H9 (cell line): Measurements from ENCODE around the gene EIF3CL. TPM values are rescaled to one million over a fixed set of nuclear protein-coding genes. Genes with fewer than 3 reads are reported as not detected.
"Not testable (repeated sequence)": the region's sequence is repeated elsewhere in the genome, so short reads cannot be mapped to it uniquely, and the experiment has no call there.

Source experiments
- DNase-seq: peaks from one replicate; pipeline ENCODE4 v3.0.0-alpha.2; 2017
- H2AFZ ChIP-seq: one replicate; pipeline ENCODE4 v1.6.1; 2013; ENCODE audit warnings: mild to moderate bottlenecking, low read length, control low read depth, moderate library complexity
- H2AK5ac ChIP-seq: 2 replicates; pipeline ENCODE4 v1.6.1; 2013; ENCODE audit warnings: low read length, control low read depth, mixed read lengths; ENCODE audit not compliant: insufficient read length
- H2BK120ac ChIP-seq: one replicate; pipeline ENCODE4 v1.6.1; 2013; ENCODE audit warnings: low read depth, mild to moderate bottlenecking, low read length, control low read depth, inconsistent platforms; ENCODE audit not compliant: poor library complexity, severe bottlenecking
- H2BK12ac ChIP-seq: 2 replicates; pipeline ENCODE4 v1.6.1; 2013; ENCODE audit warnings: low read length, control low read depth, mixed read lengths, low read depth; ENCODE audit not compliant: insufficient read length
- H2BK15ac ChIP-seq: 2 replicates; pipeline ENCODE4 v1.6.1; 2013; ENCODE audit warnings: low read depth, low read length, control low read depth
- H2BK20ac ChIP-seq: one replicate; pipeline ENCODE4 v1.6.1; 2013; ENCODE audit warnings: low read depth, mild to moderate bottlenecking, low read length, control low read depth, inconsistent platforms; ENCODE audit not compliant: poor library complexity, severe bottlenecking
- H2BK5ac ChIP-seq: 2 replicates; pipeline ENCODE4 v1.6.1; 2013; ENCODE audit warnings: low read length, control low read depth, mixed read lengths; ENCODE audit not compliant: insufficient read length
- H3K14ac ChIP-seq: 2 replicates; pipeline ENCODE4 v1.6.1; 2013; ENCODE audit warnings: low read length, control low read depth; ENCODE audit not compliant: insufficient read depth
- H3K18ac ChIP-seq: 2 replicates; pipeline ENCODE4 v1.6.1; 2013; ENCODE audit warnings: low read depth, mild to moderate bottlenecking, mixed read lengths, low read length, control low read depth; ENCODE audit not compliant: insufficient read length
- H3K23ac ChIP-seq: 2 replicates; pipeline ENCODE4 v1.6.1; 2013; ENCODE audit warnings: low read length, control low read depth, mixed read lengths, low read depth; ENCODE audit not compliant: insufficient read length
- H3K23me2 ChIP-seq: 2 replicates; pipeline ENCODE4 v1.6.1; 2013; ENCODE audit warnings: low read depth, mild to moderate bottlenecking, mixed read lengths, low read length, control low read depth; ENCODE audit not compliant: insufficient read length, poor library complexity, severe bottlenecking
- H3K27ac ChIP-seq: 2 replicates; pipeline ENCODE4 v1.5.1; 2013; ENCODE audit warnings: low read length, control low read depth, mixed read lengths, low read depth; ENCODE audit not compliant: insufficient read length
- H3K27me3 ChIP-seq: 2 replicates; pipeline ENCODE4 v1.6.1; 2013; ENCODE audit warnings: low read length, control low read depth, inconsistent platforms; ENCODE audit not compliant: insufficient read depth
- H3K4ac ChIP-seq: 2 replicates; pipeline ENCODE4 v1.6.1; 2013; ENCODE audit warnings: low read depth, mild to moderate bottlenecking, control low read depth, inconsistent platforms, low read length, moderate library complexity
- H3K4me1 ChIP-seq: 2 replicates; pipeline ENCODE4 v1.6.1; 2013; ENCODE audit warnings: low read length, control low read depth, inconsistent platforms; ENCODE audit not compliant: insufficient read depth
- H3K4me2 ChIP-seq: 2 replicates; pipeline ENCODE4 v1.6.1; 2013; ENCODE audit warnings: low read length, control low read depth, mixed read lengths; ENCODE audit not compliant: insufficient read length, insufficient read depth
- H3K56ac ChIP-seq: 2 replicates; pipeline ENCODE4 v1.6.1; 2013; ENCODE audit warnings: low read depth, mild to moderate bottlenecking, mixed read lengths, low read length, control low read depth; ENCODE audit not compliant: insufficient read length
- H3K79me1 ChIP-seq: 2 replicates; pipeline ENCODE4 v1.6.1; 2013; ENCODE audit warnings: low read depth, mild to moderate bottlenecking, moderate library complexity, low read length, control low read depth, inconsistent platforms; ENCODE audit not compliant: insufficient read depth, poor library complexity, severe bottlenecking
- H3K79me2 ChIP-seq: 2 replicates; pipeline ENCODE4 v1.6.1; 2013; ENCODE audit warnings: low read length, control low read depth, inconsistent platforms; ENCODE audit not compliant: insufficient read depth
- H3K9ac ChIP-seq: 2 replicates; pipeline ENCODE4 v1.6.1; 2013; ENCODE audit warnings: low read length, control low read depth, mixed read lengths; ENCODE audit not compliant: insufficient read length; ENCODE audit errors: extremely low read depth
- H3K9me3 ChIP-seq: one replicate; pipeline ENCODE4 v1.6.1; 2013; ENCODE audit warnings: low read depth, low read length, inconsistent platforms; ENCODE audit not compliant: control insufficient read depth
- H3T11ph ChIP-seq: one replicate; pipeline ENCODE4 v1.6.1; 2013; ENCODE audit warnings: mild to moderate bottlenecking, low read length, control low read depth, inconsistent platforms
- H4K20me1 ChIP-seq: one replicate; pipeline ENCODE4 v1.6.1; 2013; ENCODE audit not compliant: control insufficient read depth, insufficient read length, insufficient read depth
- H4K5ac ChIP-seq: 2 replicates; pipeline ENCODE4 v1.6.1; 2013; ENCODE audit warnings: low read depth, mild to moderate bottlenecking, mixed read lengths, low read length, control low read depth; ENCODE audit not compliant: insufficient read length
- H4K8ac ChIP-seq: replicated peaks from 2 replicates; pipeline ENCODE4 v1.6.1; 2013; ENCODE audit warnings: low read length, control low read depth, mixed read lengths, low read depth; ENCODE audit not compliant: insufficient read length
- H4K91ac ChIP-seq: 2 replicates; pipeline ENCODE4 v1.6.1; 2013; ENCODE audit warnings: low read depth, mild to moderate bottlenecking, moderate library complexity, mixed read lengths, low read length, control low read depth; ENCODE audit not compliant: insufficient read length
- H3K27ac Mint-ChIP-seq, 3 experiments: 2 replicates in 2 of 3; 3 replicates in 1 of 3; pipeline ENCODE4 v1.8.0; 2020 to 2021; ENCODE audit warnings: mixed read lengths in 3 of 3, mild to moderate bottlenecking in 1 of 3, moderate library complexity in 1 of 3
- H3K27me3 Mint-ChIP-seq: 2 replicates; pipeline ENCODE4 v1.8.0; 2021; ENCODE audit warnings: low read depth, mild to moderate bottlenecking, moderate library complexity, mixed read lengths
- H3K36me3 Mint-ChIP-seq, 3 experiments: 2 replicates in 2 of 3; 3 replicates in 1 of 3; pipeline ENCODE4 v1.8.0; 2020 to 2021; ENCODE audit warnings: low read depth in 3 of 3, mixed read lengths in 3 of 3; ENCODE audit not compliant: insufficient read depth in 1 of 3
- H3K4me1 Mint-ChIP-seq, 2 experiments: 2 replicates each; pipeline ENCODE4 v1.8.0; 2020; ENCODE audit warnings: mixed read lengths in 2 of 2
- H3K4me3 Mint-ChIP-seq, 2 experiments: 2 replicates in 1 of 2; 3 replicates in 1 of 2; pipeline ENCODE4 v1.8.0; 2020 to 2021; ENCODE audit warnings: mild to moderate bottlenecking in 2 of 2, mixed read lengths in 2 of 2, moderate library complexity in 1 of 2
- H3K9me3 Mint-ChIP-seq, 2 experiments: 2 replicates in 1 of 2; 3 replicates in 1 of 2; pipeline ENCODE4 v1.8.0; 2020; ENCODE audit warnings: mild to moderate bottlenecking in 2 of 2, mixed read lengths in 2 of 2, moderate library complexity in 1 of 2
- WGBS: extraction: QIAGEN DNeasy Blood & Tissue Kit; methylation state at CpG from one replicate; pipeline ENCODE4 v1.1.7; 2013; ENCODE audit warnings: missing lambda C conversion rate, low lambda C conversion rate, mixed read lengths; ENCODE audit not compliant: insufficient read length; ENCODE audit errors: extremely low coverage; 5-methylcytosine and 5-hydroxymethylcytosine counted together
- total RNA-seq: library from RNA; stranded (reverse); gene quantifications from 2 replicates; pipeline ENCODE4 v1.2.1, GENCODE V29; 2021

EIF3CL gene
- total RNA-seq, 1 experiment from 2014 or later: 105 TPM

GRCh38 chr16:28446388-28446787 lies 42.7 kb upstream of the EIF3CL start:
- not testable (repeated sequence) for H3K9me3 Mint-ChIP-seq, H3K56ac ChIP-seq, H2AFZ ChIP-seq, H3K9ac ChIP-seq, H3K27me3 Mint-ChIP-seq, H2BK20ac ChIP-seq, H4K20me1 ChIP-seq, H3K27me3 ChIP-seq, H3K9me3 ChIP-seq, H3K4me1 Mint-ChIP-seq, H3K4ac ChIP-seq, H4K5ac ChIP-seq, H4K91ac ChIP-seq, H2AK5ac ChIP-seq, DNase-seq, H3K4me2 ChIP-seq, H3K79me2 ChIP-seq, H3K23me2 ChIP-seq, H3K14ac ChIP-seq, H3K36me3 Mint-ChIP-seq, H2BK120ac ChIP-seq, H3K18ac ChIP-seq, H2BK12ac ChIP-seq, H3K4me1 ChIP-seq, H2BK5ac ChIP-seq, H3T11ph ChIP-seq, H3K4me3 Mint-ChIP-seq, H2BK15ac ChIP-seq, H4K8ac ChIP-seq, H3K79me1 ChIP-seq, H3K27ac Mint-ChIP-seq, H3K23ac ChIP-seq, H3K27ac ChIP-seq
- WGBS: no CpG with 5 or more reads among the region's 4 CpGs

- not testable (repeated sequence) for H2BK5ac ChIP-seq, H2AK5ac ChIP-seq, H3K23ac ChIP-seq, H3K27me3 ChIP-seq, H3K14ac ChIP-seq, H2BK12ac ChIP-seq, H4K8ac ChIP-seq, H2BK20ac ChIP-seq, H3K9me3 Mint-ChIP-seq, H3K9me3 ChIP-seq, H4K20me1 ChIP-seq, H3K27me3 Mint-ChIP-seq, H2BK15ac ChIP-seq, H3K4ac ChIP-seq, DNase-seq, H4K5ac ChIP-seq, H2AFZ ChIP-seq, H2BK120ac ChIP-seq, H3T11ph ChIP-seq, H3K79me1 ChIP-seq, H3K56ac ChIP-seq, H4K91ac ChIP-seq, H3K4me1 ChIP-seq, H3K23me2 ChIP-seq, H3K27ac ChIP-seq, H3K18ac ChIP-seq, H3K79me2 ChIP-seq, H3K27ac Mint-ChIP-seq, H3K4me2 ChIP-seq, H3K4me3 Mint-ChIP-seq, H3K9ac ChIP-seq, H3K4me1 Mint-ChIP-seq, H3K36me3 Mint-ChIP-seq
- no CpG with 5 or more reads among the region's 6 CpGs for WGBS
Observed at GRCh38 chr16:28443943-28444342, 40.3 kb upstream of the EIF3CL start.
